K562 (cell line): ENCODE measurements around the gene MALAT1. TPM values are rescaled to one million over a fixed set of nuclear protein-coding genes. Genes with fewer than 3 reads are reported as not detected.
A peak's percentile ranks its signal among the peaks of the same experiment; 100 is the strongest.

Experiments
- CEBPB ChIP-seq: fragments of 450-650 bp; IDR thresholded peaks from 2 replicates; pipeline ENCODE4 v1.6.1; 2016; ENCODE audit warnings: missing genetic modification characterization, missing compliant biosample characterization
- DEAF1 ChIP-seq: fragments of 450-650 bp; formaldehyde crosslinking; IDR thresholded peaks from 2 replicates; pipeline ENCODE4 v1.4.0; 2020; ENCODE audit warnings: mild to moderate bottlenecking, moderate library complexity
- E4F1 ChIP-seq: fragments of 250-450 bp; sonication (Bioruptor Pico); IDR thresholded peaks from 2 replicates; pipeline ENCODE4 v1.5.0; 2021; ENCODE audit warnings: mild to moderate bottlenecking, borderline replicate concordance
- GTF2B ChIP-seq: IDR thresholded peaks from 2 replicates; pipeline ENCODE4 v1.6.1; 2011; ENCODE audit not compliant: insufficient read length; ENCODE audit errors: extremely low read depth
- ILF3 ChIP-seq: fragments of 450-650 bp; IDR thresholded peaks from 2 replicates; pipeline ENCODE4 v1.6.1; 2018; ENCODE audit warnings: antibody characterized with exemption, mild to moderate bottlenecking, moderate library complexity, borderline replicate concordance
- NFE2 ChIP-seq: IDR thresholded peaks from 2 replicates; pipeline ENCODE4 v1.6.1; 2014; ENCODE audit warnings: antibody characterized with exemption, low read depth
- RCOR1 ChIP-seq, 2 experiments: IDR thresholded peaks; 2 replicates each; pipeline ENCODE4 v1.6.1; 2012; ENCODE audit warnings: low read depth in 2 of 2, low read length in 2 of 2, borderline replicate concordance in 1 of 2, improper control_type of control experiment in 1 of 2
- TRIM24 ChIP-seq, 2 experiments: fragments of 450-650 bp; IDR thresholded peaks; 2 replicates each; pipeline ENCODE4 v1.6.1; 2016
- USF2 ChIP-seq: sonication (generic); formaldehyde crosslinking; IDR thresholded peaks from 2 replicates; pipeline ENCODE4 v1.5.0; 2020; ENCODE audit warnings: missing genetic modification reagents
- ZNF561 ChIP-seq: fragments of 450-650 bp; formaldehyde crosslinking; conservative IDR thresholded peaks from 2 replicates; pipeline ENCODE4 v1.4.0; 2020; ENCODE audit warnings: mild to moderate bottlenecking, moderate library complexity
- ZNF696 ChIP-seq: fragments of 250-450 bp; sonication (Bioruptor Pico); conservative IDR thresholded peaks from 2 replicates; pipeline ENCODE4 v1.4.0; 2020; ENCODE audit warnings: mild to moderate bottlenecking, moderate library complexity
- polyA plus RNA-seq, 8 experiments: library from polyadenylated mRNA; depleted of rRNA in 4 of 8; stranded (reverse) in 5 of 8; unstranded in 3 of 8; fragments of >200 nt; fragmentation: Nextera tagmentation in 2 of 8; fragmentation: Illumina TruSeq in 1 of 8; extraction: Ambion mirVana in 2 of 8; extraction: Trizol in 1 of 8; gene quantifications; 2 replicates each; pipeline versions ENCODE4 v1.2.1 to v1.2.3, GENCODE V29; 2011 to 2014; ENCODE audit warnings: inconsistent platforms in 1 of 8, missing spikeins in 1 of 8
- total RNA-seq, 7 experiments: library from RNA; depleted of rRNA in 6 of 7; stranded (reverse); fragments of >200 nt in 6 of 7; fragmentation: Illumina TruSeq in 2 of 7; extraction: Trizol in 2 of 7; gene quantifications; 2 replicates each; pipeline versions ENCODE4 v1.2.1 to v1.2.3, GENCODE V29; 2011 to 2021; ENCODE audit warnings: low replicate concordance in 1 of 7

MALAT1 gene
- total and polyA plus RNA-seq, 9 of the 15 experiments (the other 6 are each of a cell fraction or from before 2014, with no cell fraction given) = 363 to 8,715 (median 2,351) TPM

GRCh38 chr11:65499713-65500386 lies 1.0 kb downstream of the MALAT1 start (continued):
- TF ChIP-seq NFE2 (no peak), CEBPB (0 out of 2 replicates have a peak, but pooled peaks have one; percentile 1), GTF2B (no peak), TRIM24 (IDR thresholded peaks at IDR 0.05) (peak in 1 of 2 experiments; percentile 5; a peak in 1 of 4 replicates), ZNF561 (CRISPR knock-in tag) (0 out of 2 replicates have a peak, but pooled peaks have one; percentile 22), E4F1 (0 out of 2 replicates have a peak, but pooled peaks have one; percentile 3), USF2 (CRISPR knock-in tag) (no peak), RCOR1 (IDR thresholded peaks at IDR 0.05; ENCODE audit: borderline replicate concordance in 1 of 2, low read depth in 2 of 2, low read length in 2 of 2) (no peak), DEAF1 (peak; percentile 12; the same call in 1 of the 2 replicates), ZNF696 (no peak; the same call in 1 of the 2 replicates), ILF3 (peak; percentile 74)
